SKM-1 (cell line): Measurements from ENCODE around the gene GUCY1A2.

Experiments
- DNase-seq: peaks from one replicate; lab custom pipeline; 2025; ENCODE audit not compliant: unreplicated experiment; lab: John Stamatoyannopoulos, UW

The GUCY1A2 gene

DNA sequence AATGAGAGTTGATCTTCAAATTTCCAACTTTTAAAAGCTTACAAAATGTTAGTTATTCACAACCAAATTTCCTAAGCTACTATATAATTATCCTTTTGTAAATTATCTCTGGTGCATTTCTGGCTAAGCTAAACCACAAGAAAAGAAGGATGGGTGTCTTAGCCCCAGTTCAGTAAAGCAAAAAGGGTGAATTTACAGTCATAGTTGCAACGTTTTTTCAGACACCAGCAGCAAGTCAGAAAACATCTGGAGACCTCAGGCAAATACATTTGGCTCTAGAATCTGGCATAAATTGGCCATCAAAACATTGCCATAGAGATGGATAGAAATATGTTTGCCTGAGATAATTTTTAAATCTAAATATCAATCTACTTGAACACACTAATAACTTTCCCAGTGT is 257.0 kb downstream of the GUCY1A2 start:
- no peak for DNase-seq

DNA sequence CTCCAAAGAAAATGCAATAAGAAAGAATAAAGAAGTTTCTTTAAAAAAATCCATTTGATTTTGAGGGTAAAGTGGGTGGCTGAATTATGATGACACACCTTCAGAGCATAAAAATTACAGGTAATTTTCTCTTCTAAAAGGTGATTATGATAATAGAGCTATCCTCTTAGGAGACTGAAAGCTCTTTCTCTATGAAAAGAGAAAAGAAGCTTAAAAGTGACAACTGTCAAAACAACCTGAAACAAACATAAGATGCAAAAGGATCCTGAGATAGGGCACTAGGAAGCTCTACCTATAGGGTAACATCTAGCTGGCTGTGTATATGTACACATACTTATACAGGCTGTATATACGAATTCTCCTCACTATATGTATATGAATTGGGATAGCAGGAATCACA is 270.2 kb downstream of the GUCY1A2 start:
- DNase-seq, result no peak

DNA sequence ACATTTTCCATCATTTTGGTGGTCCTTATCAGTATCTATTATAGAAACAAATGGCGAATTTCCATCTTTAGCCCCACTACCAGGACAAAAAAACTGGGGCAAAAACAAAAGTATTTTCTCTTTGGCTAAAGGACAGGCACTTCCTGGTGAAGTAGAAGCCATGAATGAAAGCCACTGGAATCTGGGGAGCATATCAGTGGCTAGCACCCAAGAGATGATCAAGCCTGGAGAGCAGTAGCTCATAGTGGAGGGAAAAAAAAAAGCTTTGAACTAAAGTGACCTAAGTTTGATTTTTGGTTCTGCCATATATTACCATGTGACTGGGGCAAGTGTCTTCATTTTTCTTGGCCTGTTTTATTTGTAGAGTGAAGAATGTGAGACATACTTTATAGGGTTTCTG is 272.3 kb downstream of the GUCY1A2 start:
- DNase-seq, result no peak

GRCh38 chr11:106733635-106734034 is 284.6 kb downstream of the GUCY1A2 start:
- DNase-seq, result no peak

GRCh38 chr11:106728859-106729258 is 289.4 kb downstream of the GUCY1A2 start:
- no peak for DNase-seq

DNA sequence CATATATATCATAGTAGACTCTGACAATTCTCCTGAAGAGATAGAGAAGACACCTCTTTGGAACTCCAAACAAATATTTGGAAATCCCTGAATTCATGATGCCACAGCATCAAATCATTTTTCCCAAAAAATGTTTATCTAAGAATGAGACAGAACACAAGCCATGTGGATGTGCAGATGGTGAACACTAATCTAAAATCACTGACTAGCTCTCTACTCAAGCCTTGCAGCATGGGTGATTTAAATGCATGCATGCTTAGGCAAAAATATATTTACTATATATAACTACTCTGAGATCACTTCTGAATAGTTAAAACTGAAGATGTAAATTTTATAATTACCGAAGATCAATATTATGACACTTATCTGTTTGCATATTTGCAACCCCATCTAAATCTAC is 289.9 kb downstream of the GUCY1A2 start:
- no peak for DNase-seq

DNA sequence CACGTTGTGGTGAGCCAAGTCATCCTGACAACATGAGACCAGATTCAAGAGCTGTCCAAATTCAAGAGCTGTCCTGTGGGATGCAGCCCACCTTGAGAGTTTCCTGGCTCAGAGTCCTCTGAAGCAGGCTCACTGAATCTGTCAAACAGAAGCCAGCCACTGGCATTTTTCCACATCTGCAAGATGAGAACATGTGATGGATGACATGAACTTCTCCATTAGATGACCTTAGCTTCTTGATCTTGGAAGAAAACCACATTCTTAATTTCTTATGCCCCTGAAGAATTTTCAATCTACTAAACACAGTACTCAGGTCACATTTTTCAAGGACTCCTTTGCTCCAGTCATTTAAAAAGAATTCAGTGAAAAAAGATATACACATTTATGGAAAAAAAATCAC is 291.0 kb downstream of the GUCY1A2 start:
- DNase-seq, result no peak

- no peak for DNase-seq
Observed at GRCh38 chr11:106724293-106724892, 293.9 kb downstream of the GUCY1A2 start.

DNA sequence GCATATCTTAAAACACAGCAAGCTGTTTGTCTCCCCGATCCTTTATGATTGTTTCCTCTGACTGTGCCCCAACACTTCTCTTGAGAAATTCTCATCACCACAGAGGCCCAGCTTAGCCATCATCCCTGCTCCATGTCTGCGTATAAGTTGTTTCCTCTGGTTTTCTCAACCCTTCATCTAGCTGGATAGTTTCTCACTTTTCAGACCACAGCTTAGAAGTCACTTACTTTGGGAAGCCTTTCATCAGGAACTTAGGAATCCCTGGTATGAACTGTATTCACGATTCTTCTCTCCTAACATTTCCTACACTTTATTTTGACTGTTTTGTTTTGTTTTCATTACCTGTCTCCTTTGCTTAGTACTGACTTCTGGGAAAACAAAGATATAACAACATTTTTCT is 295.2 kb downstream of the GUCY1A2 start:
- DNase-seq, result no peak

GRCh38 chr11:106717222-106717621 is 301.1 kb downstream of the GUCY1A2 start:
- no peak for DNase-seq

DNA sequence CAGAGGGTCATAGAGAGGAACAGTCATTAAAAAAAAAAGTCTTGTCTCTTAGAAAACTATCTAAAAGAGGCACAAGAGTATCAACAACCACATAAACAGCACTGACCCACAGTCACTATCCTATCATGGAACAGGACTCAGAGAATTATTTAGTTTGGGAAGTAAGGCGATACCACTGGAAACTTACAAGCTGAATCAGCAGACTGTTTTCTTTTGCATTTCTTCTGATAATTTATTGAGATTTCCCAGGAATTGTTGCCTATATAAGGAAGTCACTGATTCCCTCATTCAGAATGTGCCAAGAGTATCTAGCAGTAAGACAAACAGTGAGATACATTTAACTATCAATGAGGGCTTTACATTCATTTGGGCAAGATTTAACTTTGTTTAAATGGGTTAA is 304.1 kb downstream of the GUCY1A2 start:
- no peak for DNase-seq

GRCh38 chr11:106708348-106708747 is 309.9 kb downstream of the GUCY1A2 start:
- DNase-seq, result no peak

GRCh38 chr11:106706355-106706754 is 311.9 kb downstream of the GUCY1A2 start:
- no peak for DNase-seq

GRCh38 chr11:106702805-106703204 is 315.5 kb downstream of the GUCY1A2 start:
- no peak for DNase-seq

DNA sequence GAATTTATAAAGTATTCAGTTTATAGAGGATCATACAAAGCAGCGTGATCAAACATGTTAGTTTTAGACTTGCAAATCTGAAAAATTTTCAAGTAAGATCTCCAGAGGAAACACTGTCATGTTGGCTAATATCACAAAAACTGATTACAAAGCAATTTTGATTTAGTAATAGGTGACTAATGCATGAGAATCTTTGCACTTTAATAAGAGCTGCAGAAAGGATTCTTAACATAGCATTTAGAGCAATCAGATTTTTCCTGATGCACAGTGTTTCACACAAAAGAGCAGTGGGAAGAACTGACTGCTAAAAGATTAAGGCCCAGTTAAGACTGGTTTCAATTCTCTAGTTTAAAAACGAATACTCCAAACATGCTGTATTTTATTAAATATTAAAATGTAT is 321.2 kb downstream of the GUCY1A2 start:
- DNase-seq, result no peak

- DNase-seq, result no peak
Observed at GRCh38 chr11:106695506-106695905, 322.8 kb downstream of the GUCY1A2 start.

GRCh38 chr11:106694501-106694900 is 323.8 kb downstream of the GUCY1A2 start:
- no peak for DNase-seq

GRCh38 chr11:106691807-106692365 is 326.4 kb downstream of the GUCY1A2 start:
- DNase-seq, result no peak

GRCh38 chr11:106690923-106691322 is 327.4 kb downstream of the GUCY1A2 start:
- no peak for DNase-seq

DNA sequence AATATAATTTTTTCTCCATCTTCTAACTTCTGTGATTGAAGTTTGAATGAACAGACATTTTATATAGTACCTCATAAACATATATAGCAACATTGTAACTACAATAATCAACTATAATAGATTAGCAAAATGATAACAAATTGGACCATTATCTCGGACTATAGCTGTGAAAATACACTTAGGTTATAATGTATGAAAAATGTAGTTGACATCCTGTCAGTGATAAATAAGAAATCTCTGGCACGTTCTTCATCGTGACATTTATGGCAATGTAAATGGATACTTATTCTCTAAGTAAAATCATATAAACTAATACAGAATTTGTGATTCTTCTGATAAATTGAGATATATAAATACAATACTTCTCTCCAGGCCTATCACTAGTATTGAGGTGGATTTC is 333.3 kb downstream of the GUCY1A2 start:
- no peak for DNase-seq

- DNase-seq, result no peak
Observed at GRCh38 chr11:106683435-106683834, 334.8 kb downstream of the GUCY1A2 start.

DNA sequence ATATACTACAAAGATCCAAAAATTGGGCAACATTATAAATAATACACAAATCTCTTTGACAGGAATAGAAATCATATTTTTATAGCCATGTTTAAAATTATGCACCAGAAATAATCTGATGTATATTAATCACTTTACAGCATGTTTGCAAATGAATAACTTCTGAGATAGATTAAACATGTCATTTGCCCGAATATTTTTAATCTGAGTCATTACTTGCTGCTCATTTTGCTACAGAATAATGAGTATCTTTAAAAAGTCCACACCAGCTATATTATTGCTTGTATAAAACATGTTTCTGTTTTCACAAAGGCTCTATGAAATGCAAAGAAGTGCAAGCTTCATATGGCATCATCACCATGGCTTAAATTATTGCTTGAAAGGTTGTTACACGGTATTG is 336.8 kb downstream of the GUCY1A2 start:
- no peak for DNase-seq

GRCh38 chr11:106679581-106679980 is 338.7 kb downstream of the GUCY1A2 start:
- no peak for DNase-seq
